Fibroblast of lung (primary cell): ENCODE results near the gene PNPLA8. TPM values are rescaled to one million over a fixed set of nuclear protein-coding genes. Genes with fewer than 3 reads are reported as not detected.

Experiments used
- DNase-seq, 2 donors: peaks; one replicate each; pipeline versions ENCODE4 v3.0.0 to v3.0.0-alpha.2; 2010; ENCODE audit warnings: low read depth in 2 of 2
- H2AFZ ChIP-seq: 2 replicates; pipeline ENCODE4 v1.5.1; 2012; ENCODE audit warnings: low read length, control low read depth, inconsistent platforms
- H3K27ac ChIP-seq: 2 replicates; pipeline ENCODE4 v1.5.1; 2011; ENCODE audit warnings: low read length, control low read depth; ENCODE audit not compliant: insufficient read depth
- H3K27me3 ChIP-seq: 2 replicates; pipeline ENCODE4 v1.5.1; 2011; ENCODE audit warnings: mild to moderate bottlenecking, low read length; ENCODE audit not compliant: control insufficient read depth, insufficient read depth
- H3K36me3 ChIP-seq: 2 replicates; pipeline ENCODE4 v1.5.1; 2011; ENCODE audit warnings: low read length; ENCODE audit not compliant: control insufficient read depth, insufficient read depth
- H3K4me1 ChIP-seq: 2 replicates; pipeline ENCODE4 v1.5.1; 2011; ENCODE audit warnings: low read length; ENCODE audit not compliant: control insufficient read depth, insufficient read depth; ENCODE audit errors: extremely low read depth
- H3K4me2 ChIP-seq: 2 replicates; pipeline ENCODE4 v1.5.1; 2011; ENCODE audit warnings: low read length, control low read depth; ENCODE audit not compliant: insufficient read depth; ENCODE audit errors: extremely low read depth
- H3K4me3 ChIP-seq, 4 experiments: fragments of 200-600 bp in 1 of 4; sonication (generic) in 1 of 4; replicated peaks in 1 of 4; 2 replicates each; pipeline ENCODE4 v1.5.1; 2011 to 2016; ENCODE audit warnings: low read length in 4 of 4, low read depth in 3 of 4, mild to moderate bottlenecking in 3 of 4, control low read depth in 2 of 4, inconsistent platforms in 1 of 4, mixed read lengths in 1 of 4; ENCODE audit not compliant: insufficient read depth in 1 of 4; ENCODE audit errors: control extremely low read depth in 1 of 4
- H3K79me2 ChIP-seq: 2 replicates; pipeline ENCODE4 v1.5.1; 2012; ENCODE audit warnings: mild to moderate bottlenecking, low read length, inconsistent platforms; ENCODE audit not compliant: control insufficient read depth, insufficient read depth
- H3K9ac ChIP-seq: 2 replicates; pipeline ENCODE4 v1.5.1; 2011; ENCODE audit warnings: mild to moderate bottlenecking, low read length, control low read depth; ENCODE audit not compliant: insufficient read depth
- H3K9me3 ChIP-seq: 2 replicates; pipeline ENCODE4 v1.5.1; 2012; ENCODE audit warnings: low read depth, low read length; ENCODE audit not compliant: control insufficient read depth, insufficient read depth
- H4K20me1 ChIP-seq: 2 replicates; pipeline ENCODE4 v1.5.1; 2011; ENCODE audit warnings: low read length; ENCODE audit not compliant: control insufficient read depth, insufficient read depth; ENCODE audit errors: extremely low read depth
- EZH2 ChIP-seq: IDR thresholded peaks from 2 replicates; pipeline ENCODE4 v1.5.1; 2012; ENCODE audit warnings: low read length, control low read depth, mild to moderate bottlenecking; ENCODE audit errors: missing control alignments
- polyA plus RNA-seq, 2 donors: library from polyadenylated mRNA; depleted of rRNA in 1 of 2; stranded (reverse) in 1 of 2; unstranded in 1 of 2; fragments of >200 nt; gene quantifications; 2 replicates each; pipeline ENCODE4 v1.2.1, GENCODE V29; 2011 to 2012; ENCODE audit warnings: missing spikeins in 1 of 2
- total RNA-seq: library from RNA; depleted of rRNA; stranded (reverse); fragments of >200 nt; gene quantifications from 2 replicates; pipeline ENCODE4 v1.2.1, GENCODE V29; 2014
- TF ChIP-seq, protein P1 (sequence below), 2 donors: IDR thresholded peaks in 1 of 2; conservative IDR thresholded peaks in 1 of 2; 1 replicate in 1 of 2; 2 replicates in 1 of 2; pipeline ENCODE4 v1.5.1; 2011 to 2012; ENCODE audit warnings: low read length in 2 of 2, control low read depth in 1 of 2, inconsistent platforms in 1 of 2, low read depth in 1 of 2, mild to moderate bottlenecking in 1 of 2

The PNPLA8 gene
- total and polyA plus RNA-seq, 2 donors (not counting 1 experiment from before 2014, with no cell fraction given): 27.9 to 36.7 TPM

DNA sequence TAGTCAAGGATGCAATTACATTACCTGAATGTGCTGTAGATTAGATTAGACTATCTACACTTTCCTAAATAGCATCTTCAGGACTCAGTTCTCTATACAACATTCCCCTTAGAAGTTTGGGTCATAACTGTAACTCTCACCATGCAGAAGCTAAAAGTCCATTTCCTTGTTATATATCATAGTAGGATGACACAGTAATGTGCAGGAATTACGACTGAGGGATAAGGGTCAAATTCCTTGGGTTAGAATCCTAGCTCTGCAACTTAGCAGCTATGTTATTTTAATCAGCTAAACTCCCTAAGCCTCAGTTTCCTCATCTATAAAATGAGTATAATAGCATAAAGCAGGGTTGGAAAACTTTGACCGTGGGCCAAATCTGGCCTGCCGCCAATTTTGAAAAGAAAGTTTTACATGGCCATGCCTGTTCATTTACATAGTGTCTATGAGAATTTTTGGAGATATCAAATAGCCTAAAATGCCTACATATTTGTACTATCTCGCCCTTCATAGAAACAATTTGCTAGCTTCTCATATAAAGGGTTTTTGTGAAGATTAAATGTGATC is 84.5 kb downstream of the PNPLA8 start:
- Histone ChIP-seq H3K9ac (no peak overlapping the region), H2AFZ (no peak overlapping the region), H3K79me2 (no peaks in the 10 kb centered on the region), H3K4me1 (no peaks in the 10 kb centered on the region), H3K36me3 (no peaks in the 10 kb centered on the region), H3K27me3 (no peaks in the 10 kb centered on the region), H3K4me3 (no peak overlapping the region), H3K4me2 (no peak overlapping the region), H4K20me1 (no peaks in the 10 kb centered on the region), H3K9me3 (no peaks in the 10 kb centered on the region), H3K27ac (no peak overlapping the region)
- DNase-seq: no peak
- TF ChIP-seq, protein P1, sequence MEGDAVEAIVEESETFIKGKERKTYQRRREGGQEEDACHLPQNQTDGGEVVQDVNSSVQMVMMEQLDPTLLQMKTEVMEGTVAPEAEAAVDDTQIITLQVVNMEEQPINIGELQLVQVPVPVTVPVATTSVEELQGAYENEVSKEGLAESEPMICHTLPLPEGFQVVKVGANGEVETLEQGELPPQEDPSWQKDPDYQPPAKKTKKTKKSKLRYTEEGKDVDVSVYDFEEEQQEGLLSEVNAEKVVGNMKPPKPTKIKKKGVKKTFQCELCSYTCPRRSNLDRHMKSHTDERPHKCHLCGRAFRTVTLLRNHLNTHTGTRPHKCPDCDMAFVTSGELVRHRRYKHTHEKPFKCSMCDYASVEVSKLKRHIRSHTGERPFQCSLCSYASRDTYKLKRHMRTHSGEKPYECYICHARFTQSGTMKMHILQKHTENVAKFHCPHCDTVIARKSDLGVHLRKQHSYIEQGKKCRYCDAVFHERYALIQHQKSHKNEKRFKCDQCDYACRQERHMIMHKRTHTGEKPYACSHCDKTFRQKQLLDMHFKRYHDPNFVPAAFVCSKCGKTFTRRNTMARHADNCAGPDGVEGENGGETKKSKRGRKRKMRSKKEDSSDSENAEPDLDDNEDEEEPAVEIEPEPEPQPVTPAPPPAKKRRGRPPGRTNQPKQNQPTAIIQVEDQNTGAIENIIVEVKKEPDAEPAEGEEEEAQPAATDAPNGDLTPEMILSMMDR (conservative IDR thresholded peaks at IDR 0.05 in 1 of 2, IDR thresholded peaks at IDR 0.05 in 1 of 2; ENCODE audit: low read depth in 1 of 2, low read length in 2 of 2): no peak
- no peak for TF ChIP-seq EZH2

DNA sequence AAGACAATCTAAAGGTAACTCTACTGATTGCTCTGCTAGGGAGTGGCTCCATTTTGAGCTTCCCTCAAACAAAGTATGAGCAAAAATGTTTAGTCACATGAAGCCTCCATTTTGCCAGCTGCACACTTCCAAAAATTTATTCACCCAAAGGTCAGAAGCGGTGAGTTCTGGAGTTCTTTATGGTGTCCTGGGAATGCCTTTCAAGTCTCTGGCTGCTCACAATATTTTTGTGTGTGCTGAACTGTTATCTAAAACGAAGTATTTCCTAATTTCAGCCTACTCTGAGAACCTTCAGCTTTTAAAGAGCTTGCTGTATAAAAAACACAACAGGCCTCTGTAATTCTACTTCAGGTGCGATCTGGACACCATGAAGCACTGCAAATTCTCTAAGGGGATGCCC is 85.3 kb downstream of the PNPLA8 start:
- H3K9me3 ChIP-seq: no peaks in the 10 kb centered on the region
- no peak overlapping the region for H3K4me3 ChIP-seq
- no peaks in the 10 kb centered on the region for H3K4me1 ChIP-seq
- no peaks in the 10 kb centered on the region for H3K79me2 ChIP-seq
- DNase-seq: no peak
- no peak overlapping the region for H3K27ac ChIP-seq
- H4K20me1 ChIP-seq: no peaks in the 10 kb centered on the region
- no peaks in the 10 kb centered on the region for H3K27me3 ChIP-seq
- H2AFZ ChIP-seq: no peak overlapping the region
- H3K4me2 ChIP-seq: no peak overlapping the region
- no peak for TF ChIP-seq EZH2
- TF ChIP-seq, protein P1 (conservative IDR thresholded peaks at IDR 0.05 in 1 of 2, IDR thresholded peaks at IDR 0.05 in 1 of 2; ENCODE audit: low read depth in 1 of 2, low read length in 2 of 2): no peak
- H3K9ac ChIP-seq: no peak overlapping the region
- no peaks in the 10 kb centered on the region for H3K36me3 ChIP-seq

DNA sequence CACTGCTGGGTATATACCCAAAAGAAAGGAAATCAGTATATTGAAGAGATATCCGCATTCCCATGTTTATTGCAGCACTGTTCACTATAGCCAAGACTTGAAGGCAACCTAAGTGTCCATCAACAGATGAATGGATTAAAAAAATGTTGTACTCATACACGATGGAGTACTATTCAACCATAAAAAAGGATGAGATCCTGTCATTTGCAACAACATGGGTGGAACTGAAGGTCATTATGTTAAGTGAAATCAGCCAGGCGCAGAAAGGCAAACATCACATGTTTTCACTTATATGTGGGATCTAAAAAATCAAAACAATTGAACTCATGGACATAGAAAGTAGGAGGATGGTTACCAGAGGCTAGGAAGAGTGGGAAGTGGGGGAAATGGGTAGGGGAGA is 89.0 kb downstream of the PNPLA8 start:
- no peaks in the 10 kb centered on the region for H3K79me2 ChIP-seq
- no peaks in the 10 kb centered on the region for H3K36me3 ChIP-seq
- no peaks in the 10 kb centered on the region for H3K4me1 ChIP-seq

More for the DNA sequence above, 89.0 kb downstream of the PNPLA8 start:
- no peak overlapping the region for H3K27ac ChIP-seq
- no peaks in the 10 kb centered on the region for H3K9me3 ChIP-seq
- H3K4me3 ChIP-seq: no peak overlapping the region
- no peak overlapping the region for H3K9ac ChIP-seq
- no peak for DNase-seq
- no peak overlapping the region for H3K4me2 ChIP-seq
- H3K27me3 ChIP-seq: no peaks in the 10 kb centered on the region
- TF ChIP-seq, protein P1 (conservative IDR thresholded peaks at IDR 0.05 in 1 of 2, IDR thresholded peaks at IDR 0.05 in 1 of 2; ENCODE audit: low read depth in 1 of 2, low read length in 2 of 2): no peak
- TF ChIP-seq EZH2: no peak
- no peak overlapping the region for H2AFZ ChIP-seq
- no peaks in the 10 kb centered on the region for H4K20me1 ChIP-seq
